ENCODE data around the gene GABRG3.

Gene GABRG3

GRCh38 chr15:27089233-27089586, 118.2 kb downstream of the GABRG3 start:
- Histone ChIP-seq H3K4me1 (ENCODE audit: control insufficient read depth, insufficient read depth, low read length) (no peaks in the 10 kb centered on the region), H3K9me3 (ENCODE audit: control insufficient read depth, insufficient read depth, low read depth, low read length) (no peaks in the 10 kb centered on the region), H3K36me3 (ENCODE audit: control insufficient read depth in 2 of 2, insufficient read depth in 1 of 2, low read length in 2 of 2) (no peaks in the 10 kb centered on the region), H3K27ac (ENCODE audit: extremely low read depth, low read depth, low read length) (no peak overlapping the region), H3K4me3 (ENCODE audit: low read depth, low read length) (no peak overlapping the region)
- ChIA-PET CTCF (no interaction called here), POLR2A (no interaction called here)
- TF ChIP-seq ZNF548 (tag by site-specific recombination; IDR thresholded peaks at IDR 0.05) (no peak), OVOL3 (tag by site-specific recombination; IDR thresholded peaks at IDR 0.05) (no peak), ZNF830 (tag by site-specific recombination; IDR thresholded peaks at IDR 0.05; ENCODE audit: low read depth) (no peak)
- TF ChIP-seq, protein P1, sequence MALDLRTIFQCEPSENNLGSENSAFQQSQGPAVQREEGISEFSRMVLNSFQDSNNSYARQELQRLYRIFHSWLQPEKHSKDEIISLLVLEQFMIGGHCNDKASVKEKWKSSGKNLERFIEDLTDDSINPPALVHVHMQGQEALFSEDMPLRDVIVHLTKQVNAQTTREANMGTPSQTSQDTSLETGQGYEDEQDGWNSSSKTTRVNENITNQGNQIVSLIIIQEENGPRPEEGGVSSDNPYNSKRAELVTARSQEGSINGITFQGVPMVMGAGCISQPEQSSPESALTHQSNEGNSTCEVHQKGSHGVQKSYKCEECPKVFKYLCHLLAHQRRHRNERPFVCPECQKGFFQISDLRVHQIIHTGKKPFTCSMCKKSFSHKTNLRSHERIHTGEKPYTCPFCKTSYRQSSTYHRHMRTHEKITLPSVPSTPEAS (tag by site-specific recombination; IDR thresholded peaks at IDR 0.05) = no peak

DNA sequence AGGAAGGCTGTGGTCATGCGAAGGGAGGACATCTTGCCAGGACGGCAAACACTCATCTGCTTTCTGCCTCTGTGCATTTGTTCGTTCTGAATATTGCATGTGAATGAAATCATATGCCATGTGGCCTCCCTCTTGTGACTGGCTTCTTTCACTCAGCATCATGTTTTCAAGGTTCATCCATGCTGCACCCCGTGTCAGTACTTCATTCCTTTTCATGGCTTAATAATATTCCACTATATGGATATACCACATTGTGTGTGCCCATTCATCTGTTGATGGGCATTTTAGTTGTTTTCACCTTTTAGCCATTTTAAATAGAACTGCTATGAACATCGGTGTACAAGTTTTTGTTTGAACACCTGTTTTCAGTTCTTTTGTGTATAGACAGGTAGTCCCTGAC, 118.7 kb downstream of the GABRG3 start:
- CTCF ChIA-PET = no interaction called here
- no peak for TF ChIP-seq ZNF362 (tag by site-specific recombination; IDR thresholded peaks at IDR 0.05)
- no peak for TF ChIP-seq ZNF202 (tag by site-specific recombination; IDR thresholded peaks at IDR 0.05; ENCODE audit: borderline replicate concordance)
- no peak for TF ChIP-seq ZXDB (tag by site-specific recombination; IDR thresholded peaks at IDR 0.05)
- TF ChIP-seq ZNF658 (tag by site-specific recombination; IDR thresholded peaks at IDR 0.05) = no peak
- POLR2A ChIA-PET = no interaction called here
- no peaks in the 10 kb centered on the region for H3K4me1 ChIP-seq (ENCODE audit: control insufficient read depth, insufficient read depth, low read length)
- H3K36me3 ChIP-seq (ENCODE audit: control insufficient read depth in 2 of 2, insufficient read depth in 1 of 2, low read length in 2 of 2) = no peaks in the 10 kb centered on the region
- H3K9me3 ChIP-seq (ENCODE audit: control insufficient read depth, insufficient read depth, low read depth, low read length) = no peaks in the 10 kb centered on the region
- no peak overlapping the region for H3K4me3 ChIP-seq (ENCODE audit: low read depth, low read length)
- H3K27ac ChIP-seq (ENCODE audit: extremely low read depth, low read depth, low read length) = no peak overlapping the region

DNA sequence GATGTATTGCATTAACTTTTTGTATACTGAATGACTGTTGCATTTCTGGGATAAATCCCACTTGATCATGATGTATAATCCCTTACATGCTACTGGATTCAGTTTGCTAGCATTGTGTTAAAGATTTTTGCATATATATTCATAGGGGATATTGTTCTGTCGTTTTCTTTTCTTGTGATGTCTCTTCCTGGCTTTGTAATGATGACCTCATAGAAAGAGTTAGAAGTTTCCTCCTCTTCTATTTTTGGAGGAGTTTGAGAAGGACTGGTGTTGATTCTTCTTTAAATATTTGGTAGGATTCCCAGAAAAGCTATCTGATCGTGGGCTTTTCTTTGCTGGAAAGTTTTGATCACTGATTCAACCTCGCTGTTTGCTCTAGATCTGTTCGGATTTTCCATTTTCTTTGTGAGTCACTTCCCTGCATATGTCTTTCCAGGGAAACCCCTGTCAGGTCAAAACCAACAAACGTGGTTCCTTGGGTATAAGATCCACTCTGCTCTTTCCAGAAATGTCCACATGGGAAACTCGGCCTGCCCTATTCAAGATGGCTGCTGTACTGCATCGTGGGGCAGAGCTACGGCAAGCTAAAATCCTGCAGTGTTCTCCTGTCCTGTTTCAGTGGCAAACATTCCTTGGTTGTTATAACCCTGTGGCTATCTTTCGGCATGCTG, 120.4 kb downstream of the GABRG3 start:
- ChIA-PET POLR2A (no interaction called here), CTCF (no interaction called here)
- no peaks in the 10 kb centered on the region for H3K4me1 ChIP-seq (ENCODE audit: control insufficient read depth, insufficient read depth, low read length)
- no peak overlapping the region for H3K4me3 ChIP-seq (ENCODE audit: low read depth, low read length)
- no peaks in the 10 kb centered on the region for H3K36me3 ChIP-seq (ENCODE audit: control insufficient read depth in 2 of 2, insufficient read depth in 1 of 2, low read length in 2 of 2)
- H3K9me3 ChIP-seq (ENCODE audit: control insufficient read depth, insufficient read depth, low read depth, low read length) = no peaks in the 10 kb centered on the region
- no peak overlapping the region for H3K27ac ChIP-seq (ENCODE audit: extremely low read depth, low read depth, low read length)
- TF ChIP-seq GLIS2 (tag by site-specific recombination; IDR thresholded peaks at IDR 0.05) = no peak
- no peak for TF ChIP-seq ZNF701 (tag by site-specific recombination; IDR thresholded peaks at IDR 0.05)
- TF ChIP-seq PRDM6 (tag by site-specific recombination; IDR thresholded peaks at IDR 0.05) = no peak
- TF ChIP-seq ZNF248 (tag by site-specific recombination; IDR thresholded peaks at IDR 0.05) = no peak
- TF ChIP-seq ZNF121 (tag by site-specific recombination; IDR thresholded peaks at IDR 0.05) = no peak
- TF ChIP-seq, protein P2, sequence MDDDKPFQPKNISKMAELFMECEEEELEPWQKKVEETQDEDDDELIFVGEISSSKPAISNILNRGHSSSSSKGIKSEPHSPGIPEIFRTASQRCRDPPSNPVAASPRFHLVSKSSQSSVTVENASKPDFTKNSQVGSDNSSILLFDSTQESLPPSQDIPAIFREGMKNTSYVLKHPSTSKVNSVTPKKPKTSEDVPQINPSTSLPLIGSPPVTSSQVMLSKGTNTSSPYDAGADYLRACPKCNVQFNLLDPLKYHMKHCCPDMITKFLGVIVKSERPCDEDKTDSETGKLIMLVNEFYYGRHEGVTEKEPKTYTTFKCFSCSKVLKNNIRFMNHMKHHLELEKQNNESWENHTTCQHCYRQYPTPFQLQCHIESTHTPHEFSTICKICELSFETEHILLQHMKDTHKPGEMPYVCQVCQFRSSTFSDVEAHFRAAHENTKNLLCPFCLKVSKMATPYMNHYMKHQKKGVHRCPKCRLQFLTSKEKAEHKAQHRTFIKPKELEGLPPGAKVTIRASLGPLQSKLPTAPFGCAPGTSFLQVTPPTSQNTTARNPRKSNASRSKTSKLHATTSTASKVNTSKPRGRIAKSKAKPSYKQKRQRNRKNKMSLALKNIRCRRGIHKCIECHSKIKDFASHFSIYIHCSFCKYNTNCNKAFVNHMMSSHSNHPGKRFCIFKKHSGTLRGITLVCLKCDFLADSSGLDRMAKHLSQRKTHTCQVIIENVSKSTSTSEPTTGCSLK (tag by site-specific recombination; IDR thresholded peaks at IDR 0.05) = no peak
- no peak for TF ChIP-seq ZNF629 (tag by site-specific recombination; IDR thresholded peaks at IDR 0.05)
- no peak for TF ChIP-seq ZNF404 (tag by site-specific recombination; IDR thresholded peaks at IDR 0.05)
- TF ChIP-seq ZNF362 (tag by site-specific recombination; IDR thresholded peaks at IDR 0.05) = no peak
- no peak for TF ChIP-seq ZNF623 (tag by site-specific recombination; IDR thresholded peaks at IDR 0.05)
- no peak for TF ChIP-seq ZNF645 (tag by site-specific recombination; IDR thresholded peaks at IDR 0.05)
- TF ChIP-seq ZBTB8A (tag by site-specific recombination; IDR thresholded peaks at IDR 0.05) = no peak
- TF ChIP-seq SCRT2 (tag by site-specific recombination; IDR thresholded peaks at IDR 0.05) = no peak
